MCF 10A (cell line): ENCODE results near the gene C10orf88. TPM values are rescaled to one million over a fixed set of nuclear protein-coding genes. Genes with fewer than 3 reads are reported as not detected.

ENCODE experiments used
- BruUV-seq: library from RNA; stranded (reverse); fragments of 400-500 nt; replicated peaks from 2 replicates; lab custom pipeline; 2021; lab: Mats Ljungman, UMichigan
- CTCF ChIA-PET: fragments of 300-600 bp; sonication (Branson Sonifier 250); formaldehyde crosslinking; extraction: SDS; loops from one replicate; lab custom pipeline; 2021; ENCODE audit warnings: antibody characterized with exemption, inconsistent platforms; lab: Yijun Ruan, JAX
- POLR2A ChIA-PET: fragments of 300-600, 350-650 bp; sonication (Branson Sonifier 250); formaldehyde crosslinking; extraction: SDS; loops from one replicate; lab custom pipeline; 2020; ENCODE audit warnings: antibody characterized with exemption, inconsistent platforms; lab: Yijun Ruan, JAX
- DNase-seq: peaks from one replicate; pipeline ENCODE4 v3.0.0-alpha.2; 2018; ENCODE audit not compliant: unreplicated experiment
- H3K27ac Mint-ChIP-seq: one replicate; pipeline ENCODE4 v1.8.0; 2022; ENCODE audit warnings: mild to moderate bottlenecking, low read depth, mixed read lengths; ENCODE audit not compliant: unreplicated experiment
- H3K27me3 Mint-ChIP-seq: one replicate; pipeline ENCODE4 v1.8.0; 2022; ENCODE audit warnings: mixed read lengths; ENCODE audit not compliant: insufficient read depth, unreplicated experiment
- H3K36me3 Mint-ChIP-seq: one replicate; pipeline ENCODE4 v1.8.0; 2022; ENCODE audit warnings: mild to moderate bottlenecking, moderate library complexity, mixed read lengths; ENCODE audit not compliant: insufficient read depth, unreplicated experiment
- H3K4me1 Mint-ChIP-seq: one replicate; pipeline ENCODE4 v1.8.0; 2022; ENCODE audit warnings: mixed read lengths; ENCODE audit not compliant: insufficient read depth, unreplicated experiment
- H3K4me3 Mint-ChIP-seq: one replicate; pipeline ENCODE4 v1.8.0; 2022; ENCODE audit warnings: mild to moderate bottlenecking, moderate library complexity, mixed read lengths; ENCODE audit not compliant: unreplicated experiment
- H3K9me3 Mint-ChIP-seq: one replicate; pipeline ENCODE4 v1.8.0; 2022; ENCODE audit warnings: mixed read lengths; ENCODE audit not compliant: unreplicated experiment
- intact Hi-C: fragments of 100-400 bp; cut with micrococcal nuclease; formaldehyde crosslinking; loops from 2 replicates; pipeline ENCODE4 v1.14.1; 2022
- total RNA-seq: library from RNA; stranded (reverse); gene quantifications from 2 replicates; pipeline ENCODE4 v1.2.3, GENCODE V29; 2022
- TF ChIP-seq, protein P1 (sequence below): fragments of 200-600 bp; IDR thresholded peaks from one replicate; pipeline ENCODE4 v1.8.0; 2022; ENCODE audit warnings: antibody characterized with exemption, mild to moderate bottlenecking; ENCODE audit not compliant: unreplicated experiment

Gene C10orf88
- total RNA-seq, 1 experiment from 2014 or later: 13.6 TPM

DNA sequence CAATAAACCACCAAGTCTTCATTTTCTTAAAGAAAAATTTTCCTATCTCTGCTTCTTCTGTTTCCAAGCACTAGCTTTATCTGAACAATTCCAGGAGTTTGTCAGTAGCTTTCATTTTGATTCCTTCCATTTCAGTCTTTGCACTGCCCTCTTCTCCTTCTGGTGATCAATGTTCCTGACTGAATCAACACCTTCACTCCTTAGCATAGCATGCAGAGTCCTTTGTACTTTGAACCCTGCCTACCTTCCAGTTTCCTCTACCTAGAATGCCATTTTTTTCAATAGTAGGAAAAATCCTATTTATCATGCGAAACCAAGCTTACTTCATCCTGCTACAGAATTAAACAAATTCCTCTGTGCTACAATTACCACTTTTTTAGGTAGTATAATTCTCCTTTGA lies 1.9 kb upstream of the C10orf88 start:
- Mint-ChIP-seq H3K36me3 (peaks cover 7% of the 10 kb centered on the region), H3K27ac (no peak overlapping the region), H3K4me1 (peaks cover 18% of the 10 kb centered on the region), H3K4me3 (no peak overlapping the region), H3K27me3 (no peaks in the 10 kb centered on the region), H3K9me3 (no peaks in the 10 kb centered on the region)
- POLR2A ChIA-PET: interaction anchor here (0.8 to 1.1 kb wide), 3 partner anchors 14 to 53 kb away, joined by 3 to 4 read pairs (median 3); partner anchors contain the start of genes ACADSB, IKZF5 and PSTK
- intact Hi-C loops: no loop called here
- no peak for DNase-seq
- no TSS peak for BruUV-seq
- TF ChIP-seq, protein P1, sequence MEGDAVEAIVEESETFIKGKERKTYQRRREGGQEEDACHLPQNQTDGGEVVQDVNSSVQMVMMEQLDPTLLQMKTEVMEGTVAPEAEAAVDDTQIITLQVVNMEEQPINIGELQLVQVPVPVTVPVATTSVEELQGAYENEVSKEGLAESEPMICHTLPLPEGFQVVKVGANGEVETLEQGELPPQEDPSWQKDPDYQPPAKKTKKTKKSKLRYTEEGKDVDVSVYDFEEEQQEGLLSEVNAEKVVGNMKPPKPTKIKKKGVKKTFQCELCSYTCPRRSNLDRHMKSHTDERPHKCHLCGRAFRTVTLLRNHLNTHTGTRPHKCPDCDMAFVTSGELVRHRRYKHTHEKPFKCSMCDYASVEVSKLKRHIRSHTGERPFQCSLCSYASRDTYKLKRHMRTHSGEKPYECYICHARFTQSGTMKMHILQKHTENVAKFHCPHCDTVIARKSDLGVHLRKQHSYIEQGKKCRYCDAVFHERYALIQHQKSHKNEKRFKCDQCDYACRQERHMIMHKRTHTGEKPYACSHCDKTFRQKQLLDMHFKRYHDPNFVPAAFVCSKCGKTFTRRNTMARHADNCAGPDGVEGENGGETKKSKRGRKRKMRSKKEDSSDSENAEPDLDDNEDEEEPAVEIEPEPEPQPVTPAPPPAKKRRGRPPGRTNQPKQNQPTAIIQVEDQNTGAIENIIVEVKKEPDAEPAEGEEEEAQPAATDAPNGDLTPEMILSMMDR: no peak
- CTCF ChIA-PET: interaction anchor here (0.6 to 1.0 kb wide), 2 partner anchors 15 to 861 kb away, joined by 3 to 4 read pairs; no protein-coding TSS in a partner anchor

DNA sequence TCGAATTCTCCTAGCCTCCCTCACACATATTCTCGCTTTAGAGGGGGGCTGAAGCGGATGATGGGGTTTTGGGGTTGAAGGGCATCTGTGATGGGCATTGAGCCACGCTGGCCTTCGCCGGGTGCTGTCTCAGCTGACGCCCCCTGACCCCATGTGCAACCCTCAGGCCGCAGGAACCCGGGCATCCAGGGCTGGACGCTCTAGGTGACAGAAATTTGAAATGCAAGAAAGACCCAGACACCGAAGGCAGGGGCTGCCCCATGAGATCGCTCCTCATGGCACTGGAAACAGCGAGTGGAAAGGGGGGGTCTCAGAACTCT lies 664 bp upstream of the C10orf88 start:
- CTCF ChIA-PET: no interaction called here
- intact Hi-C loops: loop anchor here (1.0 kb wide), 1 partner anchor 54 kb away; the partner anchor contains the start of gene IKZF5
- Mint-ChIP-seq H3K4me1 (peaks cover 18% of the 10 kb centered on the region), H3K27me3 (no peaks in the 10 kb centered on the region), H3K9me3 (no peaks in the 10 kb centered on the region), H3K36me3 (peaks cover 7% of the 10 kb centered on the region), H3K4me3 (peak overlapping the region; percentile 87), H3K27ac (no peak overlapping the region)
- TSS peak; percentile 44 for BruUV-seq
- DNase-seq: no peak
- POLR2A ChIA-PET: interaction anchor here (0.8 to 2.6 kb wide), 9 partner anchors 9 to 90 kb away, joined by 3 to 25 read pairs (median 3); partner anchors contain the start of genes ACADSB, IKZF5 and PSTK
- TF ChIP-seq, protein P1: no peak

- no peaks in the 10 kb centered on the region for H3K27me3 Mint-ChIP-seq
- intact Hi-C loops: no loop called here
- DNase-seq: no peak
Measured at GRCh38 chr10:122949296-122949695, 4.7 kb downstream of the C10orf88 start.

GRCh38 chr10:122939856-122940543 lies 14.0 kb downstream of the C10orf88 start:
- Mint-ChIP-seq H3K27ac (no peak overlapping the region), H3K36me3 (peaks cover 26% of the 10 kb centered on the region), H3K9me3 (no peaks in the 10 kb centered on the region), H3K4me1 (peaks cover 12% of the 10 kb centered on the region), H3K4me3 (no peak overlapping the region), H3K27me3 (no peaks in the 10 kb centered on the region)
- no TSS peak for BruUV-seq
- POLR2A ChIA-PET: no interaction called here
- intact Hi-C loops: no loop called here
- CTCF ChIA-PET: interaction anchor here (0.6 kb wide), 1 partner anchor 11 kb away, joined by 3 read pairs; no protein-coding TSS in a partner anchor
- peak; percentile 6 for DNase-seq
- TF ChIP-seq, protein P1: no peak

More at GRCh38 chr10:122949296-122949695, 4.7 kb downstream of the C10orf88 start:
- ChIA-PET POLR2A (no interaction called here), CTCF (no interaction called here)
- Mint-ChIP-seq H3K36me3 (peaks cover 23% of the 10 kb centered on the region), H3K4me1 (peaks cover 10% of the 10 kb centered on the region), H3K27ac (no peak overlapping the region), H3K4me3 (no peak overlapping the region), H3K9me3 (no peaks in the 10 kb centered on the region)
- no TSS peak for BruUV-seq
- TF ChIP-seq, protein P1: no peak
